Measurements from ENCODE around the gene SLC26A8. TPM values are rescaled to one million over a fixed set of nuclear protein-coding genes. Genes with fewer than 3 reads are reported as not detected.

The SLC26A8 gene
- total and polyA plus RNA-seq, 2 of the 13 experiments (the other 11 are each of a cell fraction or from before 2014, with no cell fraction given): 0.46 TPM; not detected in 1

- TF ChIP-seq HIC2 (CRISPR knock-in tag; IDR thresholded peaks at IDR 0.05; ENCODE audit: low read depth) (no peak), ZFP37 (CRISPR knock-in tag; IDR thresholded peaks at IDR 0.05; ENCODE audit: borderline replicate concordance) (no peak), ZMYM2 (CRISPR knock-in tag; IDR thresholded peaks at IDR 0.05) (no peak), ARNT2 (CRISPR knock-in tag; IDR thresholded peaks at IDR 0.05; ENCODE audit: low read depth) (peak; percentile 98), ZNF607 (CRISPR knock-in tag; IDR thresholded peaks at IDR 0.05; ENCODE audit: borderline replicate concordance) (peak; percentile 54; the same call in 1 of the 2 replicates), ZMYM4 (CRISPR knock-in tag; IDR thresholded peaks at IDR 0.05) (peak; percentile 100), CCAR2 (optimal IDR thresholded peaks at IDR 0.05; ENCODE audit: low read depth, low read length) (no peak), HOXA7 (CRISPR knock-in tag; IDR thresholded peaks at IDR 0.05) (no peak), GFI1 (CRISPR knock-in tag; IDR thresholded peaks at IDR 0.05; ENCODE audit: borderline replicate concordance) (peak; percentile 33; the same call in 1 of the 2 replicates), ZNF841 (CRISPR knock-in tag; IDR thresholded peaks at IDR 0.05; ENCODE audit: borderline replicate concordance) (peak; percentile 36; the same call in 1 of the 2 replicates), MAX (IDR thresholded peaks at IDR 0.05) (peak; percentile 85), ZNF720 (CRISPR knock-in tag; IDR thresholded peaks at IDR 0.05) (no peak), MAZ (IDR thresholded peaks at IDR 0.05; ENCODE audit: borderline replicate concordance, low read depth, low read length) (peak; percentile 57; the same call in 1 of the 2 replicates), MAZ (CRISPR knock-in tag; IDR thresholded peaks at IDR 0.05; ENCODE audit: low read depth) (peak; percentile 57), ZNF597 (CRISPR knock-in tag; IDR thresholded peaks at IDR 0.05) (no peak), MZF1 (CRISPR knock-in tag; IDR thresholded peaks at IDR 0.05; ENCODE audit: borderline replicate concordance) (no peak), HES4 (CRISPR knock-in tag; IDR thresholded peaks at IDR 0.05; ENCODE audit: borderline replicate concordance) (peak; percentile 91; the same call in 1 of the 2 replicates), SRY (CRISPR knock-in tag; IDR thresholded peaks at IDR 0.05) (no peak; the same call in none of the 2 replicates), PAX8 (CRISPR knock-in tag; IDR thresholded peaks at IDR 0.05; ENCODE audit: borderline replicate concordance) (peak; percentile 43; the same call in 1 of the 2 replicates), ZNF737 (CRISPR knock-in tag; IDR thresholded peaks at IDR 0.05; ENCODE audit: borderline replicate concordance) (no peak), ZNF605 (CRISPR knock-in tag; IDR thresholded peaks at IDR 0.05) (no peak), ZNF432 (CRISPR knock-in tag; IDR thresholded peaks at IDR 0.05; ENCODE audit: borderline replicate concordance) (no peak), IRX3 (CRISPR knock-in tag; IDR thresholded peaks at IDR 0.05; ENCODE audit: borderline replicate concordance, low read depth) (peak; percentile 72; the same call in 1 of the 2 replicates), ZNF879 (CRISPR knock-in tag; IDR thresholded peaks at IDR 0.05) (no peak; the same call in 1 of the 2 replicates), SAFB2 (CRISPR knock-in tag; IDR thresholded peaks at IDR 0.05; ENCODE audit: borderline replicate concordance, low read depth) (peak; percentile 99), ZNF362 (CRISPR knock-in tag; IDR thresholded peaks at IDR 0.05; ENCODE audit: borderline replicate concordance) (no peak), ZNF333 (CRISPR knock-in tag; IDR thresholded peaks at IDR 0.05; ENCODE audit: borderline replicate concordance) (peak; percentile 65; the same call in 1 of the 2 replicates)
Observed at GRCh38 chr6:36027501-36028087, 3.2 kb upstream of the SLC26A8 start, which contains the start of gene MAPK14 (continued).
